Jurkat, Clone E6-1 (cell line): ENCODE data around the gene BCAS3.
A peak's percentile ranks its signal among the peaks of the same experiment; 100 is the strongest.
"Not testable (repeated sequence)": the region's sequence is repeated elsewhere in the genome, so short reads cannot be mapped to it uniquely, and the experiment has no call there.

Experiments
- DNase-seq: peaks from one replicate; pipeline ENCODE4 v3.0.0-alpha.2; 2011; ENCODE audit warnings: low read depth, low spot score
- H3K4me3 ChIP-seq: 2 replicates; pipeline ENCODE4 v1.5.1; 2011; ENCODE audit warnings: mild to moderate bottlenecking, low read length, control low read depth, moderate library complexity

The BCAS3 gene

DNA sequence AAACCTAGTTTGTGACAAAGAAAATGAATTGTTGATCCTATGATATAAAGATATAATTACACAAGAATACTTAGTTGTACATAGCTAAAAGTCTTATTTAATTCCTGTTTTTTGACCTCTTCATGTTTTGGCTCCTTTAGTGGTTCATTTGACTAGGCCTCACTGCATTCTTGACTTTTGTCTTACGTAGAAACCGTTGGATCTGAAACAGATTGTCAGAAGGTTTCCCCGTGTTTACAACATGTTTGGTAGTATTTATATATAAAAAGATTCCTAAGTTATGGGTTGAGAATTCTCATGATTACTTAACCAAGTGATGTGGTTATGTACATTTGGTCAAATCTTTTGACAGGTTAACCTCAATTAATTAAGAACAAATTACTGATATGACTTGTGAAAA is 162.8 kb downstream of the BCAS3 start:
- no peak for DNase-seq

DNA sequence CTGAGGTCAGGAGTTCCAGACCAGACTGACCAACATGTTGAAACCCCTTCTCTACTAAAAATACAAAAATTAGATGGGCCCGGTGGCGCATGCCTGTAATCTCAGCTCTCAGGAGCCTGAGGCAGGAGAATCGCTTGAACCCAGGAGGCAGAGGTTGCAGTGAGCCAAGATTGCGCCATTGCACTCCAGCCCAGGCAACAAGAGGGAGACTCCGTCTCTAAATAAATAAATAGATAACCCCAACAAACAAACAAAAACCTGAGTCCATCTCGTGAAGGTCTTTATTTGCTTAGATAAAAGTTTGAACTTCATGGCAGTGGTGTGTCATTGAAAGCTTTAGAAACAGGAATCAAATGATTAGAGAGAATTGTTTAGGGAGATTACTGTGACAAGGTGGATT is 167.4 kb downstream of the BCAS3 start:
- no peak overlapping the region for H3K4me3 ChIP-seq
- no peak for DNase-seq

More for the DNA sequence above, 162.8 kb downstream of the BCAS3 start:
- H3K4me3 ChIP-seq: no peak overlapping the region

DNA sequence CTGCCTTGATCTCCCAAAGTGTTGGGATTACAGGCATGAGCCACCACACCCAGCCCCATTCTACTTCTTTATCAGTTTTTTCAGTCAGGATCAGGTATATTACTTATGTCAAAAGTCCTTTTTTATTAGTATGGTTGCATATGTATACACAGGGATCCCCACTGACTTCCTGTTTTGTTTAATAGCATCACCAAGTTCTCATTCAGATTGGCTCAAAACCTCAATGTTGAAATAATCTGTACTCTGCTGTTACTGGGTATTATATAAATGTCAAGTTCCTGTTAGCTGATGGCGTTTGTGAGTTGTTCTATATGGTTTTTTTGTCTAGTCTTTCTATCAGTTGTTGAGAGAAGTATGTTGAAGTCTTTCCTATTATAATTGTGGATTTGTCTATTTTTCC is 168.5 kb downstream of the BCAS3 start:
- no peak overlapping the region for H3K4me3 ChIP-seq
- no peak for DNase-seq

DNA sequence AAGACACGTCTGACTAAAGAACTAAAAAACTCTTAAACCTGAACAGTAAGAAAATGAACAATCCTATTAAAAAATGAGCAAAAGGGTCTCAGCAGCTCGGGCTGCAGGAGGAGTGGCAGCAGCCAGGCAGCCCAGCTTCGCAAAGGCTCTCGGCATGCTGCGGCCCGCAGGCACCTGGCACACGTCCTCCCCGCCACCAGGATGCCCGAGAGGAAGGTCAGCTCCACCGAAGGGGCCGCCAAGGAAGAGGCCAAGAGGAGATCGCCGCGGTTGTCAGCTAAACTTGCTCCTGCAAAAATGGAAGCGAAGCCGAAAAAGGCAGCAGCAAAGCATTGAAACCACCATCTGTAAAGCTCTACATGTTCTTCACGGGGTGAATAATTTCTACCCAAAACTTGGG is 173.5 kb downstream of the BCAS3 start:
- no peak for DNase-seq

DNA sequence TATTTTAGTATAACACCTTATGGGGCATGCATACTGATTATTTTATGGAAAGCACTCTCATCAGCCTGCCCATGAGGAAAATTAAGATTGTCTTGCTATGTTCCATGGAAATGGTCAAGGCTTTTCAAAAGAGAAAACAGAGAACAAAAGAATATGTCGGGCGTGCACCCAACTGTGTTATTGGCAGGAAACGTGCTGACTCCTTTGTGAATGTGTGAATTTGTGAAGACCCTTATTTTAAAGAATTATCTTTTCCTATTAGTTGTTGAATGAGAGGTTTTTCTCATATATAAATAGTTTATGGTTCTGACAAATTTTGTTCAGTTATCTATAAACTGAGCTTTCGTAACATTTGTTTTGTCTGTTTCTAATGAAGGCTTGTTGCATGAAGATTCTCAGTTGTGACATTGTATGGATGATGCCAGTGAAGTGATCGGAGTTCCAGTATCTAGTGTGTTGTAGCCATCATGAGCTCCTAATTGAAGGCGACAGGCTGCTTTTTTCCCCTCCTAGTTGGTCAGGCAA is 180.0 kb downstream of the BCAS3 start:
- no peak for DNase-seq
- no peak overlapping the region for H3K4me3 ChIP-seq

More for the DNA sequence above, 173.5 kb downstream of the BCAS3 start:
- no peak overlapping the region for H3K4me3 ChIP-seq

DNA sequence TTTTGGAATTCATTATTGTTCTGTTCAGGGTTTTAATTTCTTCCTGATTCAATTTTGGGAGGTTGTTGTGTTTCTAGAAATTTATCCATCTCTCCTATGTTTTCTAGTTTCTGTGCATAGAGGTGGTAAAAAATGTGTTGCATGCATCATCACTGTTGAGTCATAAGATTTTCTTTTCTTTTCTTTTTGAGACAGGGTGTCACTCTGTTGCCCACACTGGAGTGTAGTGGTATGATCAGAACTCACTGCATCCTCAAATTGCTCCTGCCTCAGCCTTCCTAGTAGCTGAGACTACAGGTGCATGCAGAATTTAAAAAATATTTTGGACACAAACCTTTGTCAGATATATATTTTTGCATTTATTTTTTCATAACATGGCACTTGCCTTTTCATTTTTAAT is 184.8 kb downstream of the BCAS3 start:
- DNase-seq: no peak
- H3K4me3 ChIP-seq: no peak overlapping the region

DNA sequence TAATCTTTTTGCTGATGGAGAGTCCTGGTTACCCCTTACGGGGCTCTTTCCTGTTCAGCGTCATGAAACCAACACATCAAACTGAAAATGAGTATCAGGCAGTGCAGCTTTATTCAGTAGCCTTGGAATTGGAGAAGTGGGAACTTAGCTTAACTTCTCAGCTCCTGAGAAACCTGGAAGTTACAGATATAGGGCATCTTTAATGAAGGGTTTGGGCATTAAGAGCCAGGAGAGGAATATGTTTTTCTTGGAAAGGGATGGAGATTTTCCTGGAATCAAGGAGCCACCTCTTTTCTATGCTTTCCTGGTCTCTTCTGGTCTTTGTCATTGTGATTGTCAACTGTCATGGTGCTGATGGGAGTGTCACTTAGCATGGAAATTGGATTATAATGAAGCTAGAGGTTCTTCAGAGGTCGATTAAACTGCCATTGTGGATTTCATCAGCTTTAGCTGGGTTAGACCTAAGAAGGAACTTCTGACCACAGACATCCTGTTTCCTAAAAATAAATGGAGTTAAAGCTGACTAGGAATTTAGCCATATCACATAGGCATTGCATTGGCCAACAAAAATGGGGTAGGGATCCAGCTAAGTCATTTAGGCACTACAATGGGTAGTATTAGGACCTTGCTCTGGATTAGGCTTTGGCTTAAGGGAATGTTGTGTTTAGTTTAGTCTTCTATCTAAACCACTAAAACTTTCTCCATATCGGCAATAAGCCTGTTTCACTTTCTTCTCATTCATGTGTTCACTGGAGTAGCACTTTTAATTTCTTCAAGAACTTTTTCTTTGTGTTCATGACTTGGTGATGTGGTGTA is 186.4 kb downstream of the BCAS3 start:
- peak; percentile 16 for DNase-seq
- H3K4me3 ChIP-seq: no peak overlapping the region

DNA sequence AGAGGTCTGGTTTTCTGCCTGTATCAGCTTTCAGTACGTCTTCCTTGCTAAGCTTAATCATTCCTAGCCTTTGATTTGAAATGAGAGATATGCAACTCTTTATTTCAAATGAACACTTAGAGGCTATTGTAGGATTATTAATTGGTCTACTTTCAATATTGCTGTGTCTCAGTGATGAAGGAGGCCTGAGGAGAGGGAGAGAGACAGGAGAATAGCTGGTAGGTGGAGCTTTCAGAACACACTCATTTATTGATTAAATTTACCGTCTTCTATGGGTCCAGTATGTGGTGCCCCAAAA is 187.0 kb downstream of the BCAS3 start:
- DNase-seq: no peak
- H3K4me3 ChIP-seq: no peak overlapping the region

DNA sequence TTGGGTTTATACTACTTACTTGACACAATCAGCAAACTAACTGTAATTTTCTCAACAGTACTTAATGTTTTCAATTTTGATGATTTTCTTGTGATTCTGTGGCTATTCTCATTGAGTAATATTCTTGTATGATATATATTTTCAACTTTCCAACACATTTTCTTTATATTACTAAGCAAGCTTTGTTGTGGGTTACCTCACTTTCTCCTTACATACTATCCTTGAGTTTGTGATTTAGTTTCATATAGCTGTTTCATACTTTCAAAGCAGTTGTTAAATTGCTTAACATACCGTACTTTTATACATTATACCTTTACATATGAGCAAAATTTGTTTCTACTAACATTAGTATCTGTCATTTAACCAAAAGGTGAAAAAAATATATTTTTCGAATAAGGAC is 197.1 kb downstream of the BCAS3 start:
- H3K4me3 ChIP-seq: no peak overlapping the region
- DNase-seq: no peak

DNA sequence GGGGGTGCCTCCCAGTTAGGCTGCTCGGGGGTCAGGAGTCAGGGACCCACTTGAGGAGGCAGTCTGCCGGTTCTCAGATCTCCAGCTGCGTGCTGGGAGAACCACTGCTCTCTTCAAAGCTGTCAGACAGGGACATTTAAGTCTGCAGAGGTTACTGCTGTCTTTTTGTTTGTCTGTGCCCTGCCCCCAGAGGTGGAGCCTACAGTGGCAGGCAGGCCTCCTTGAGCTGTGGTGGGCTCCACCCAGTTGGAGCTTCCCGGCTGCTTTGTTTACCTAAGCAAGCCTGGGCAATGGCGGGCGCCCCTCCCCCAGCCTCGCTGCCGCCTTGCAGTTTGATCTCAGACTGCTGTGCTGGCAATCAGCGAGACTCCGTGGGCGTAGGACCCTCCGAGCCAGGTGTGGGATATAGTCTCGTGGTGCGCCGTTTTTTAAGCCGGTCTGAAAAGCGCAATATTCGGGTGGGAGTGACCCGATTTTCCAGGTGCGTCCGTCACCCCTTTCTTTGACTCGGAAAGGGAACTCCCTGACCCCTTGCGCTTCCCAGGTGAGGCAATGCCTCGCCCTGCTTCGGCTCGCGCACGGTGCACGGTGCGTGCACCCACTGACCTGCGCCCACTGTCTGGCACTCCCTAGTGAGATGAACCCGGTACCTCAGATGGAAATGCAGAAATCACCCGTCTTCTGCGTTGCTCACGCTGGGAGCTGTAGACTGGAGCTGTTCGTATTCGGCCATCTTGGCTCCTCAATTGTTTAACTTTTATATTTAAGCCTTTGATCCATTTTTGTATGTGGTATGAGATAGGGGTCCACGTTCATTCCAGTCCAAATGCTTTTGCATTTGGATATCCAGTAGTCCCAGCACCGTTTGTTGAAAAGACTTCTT is 209.3 kb downstream of the BCAS3 start:
- DNase-seq: not testable (repeated sequence)

DNA sequence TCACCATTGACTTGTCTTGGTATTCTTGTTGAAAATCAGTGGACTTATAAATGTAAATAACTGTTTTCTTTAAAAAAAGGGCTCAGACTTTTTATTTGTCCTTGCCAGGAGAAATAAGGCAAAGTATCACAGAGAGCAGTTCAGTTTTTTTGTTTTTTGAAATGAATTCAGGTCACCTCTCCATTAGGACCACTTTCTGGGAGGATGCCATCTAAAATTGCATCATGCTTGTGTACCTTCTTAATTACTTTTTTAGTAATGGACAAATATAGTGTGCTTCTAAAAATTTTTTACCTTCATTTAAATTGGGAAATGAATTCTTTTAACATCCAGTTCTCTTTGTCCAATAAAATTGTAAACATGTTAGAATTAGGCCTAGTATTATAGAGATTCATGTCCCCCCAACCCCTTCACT is 210.0 kb downstream of the BCAS3 start:
- H3K4me3 ChIP-seq: no peak overlapping the region
- no peak for DNase-seq

More for the DNA sequence above, 209.3 kb downstream of the BCAS3 start:
- H3K4me3 ChIP-seq: not testable (repeated sequence)

DNA sequence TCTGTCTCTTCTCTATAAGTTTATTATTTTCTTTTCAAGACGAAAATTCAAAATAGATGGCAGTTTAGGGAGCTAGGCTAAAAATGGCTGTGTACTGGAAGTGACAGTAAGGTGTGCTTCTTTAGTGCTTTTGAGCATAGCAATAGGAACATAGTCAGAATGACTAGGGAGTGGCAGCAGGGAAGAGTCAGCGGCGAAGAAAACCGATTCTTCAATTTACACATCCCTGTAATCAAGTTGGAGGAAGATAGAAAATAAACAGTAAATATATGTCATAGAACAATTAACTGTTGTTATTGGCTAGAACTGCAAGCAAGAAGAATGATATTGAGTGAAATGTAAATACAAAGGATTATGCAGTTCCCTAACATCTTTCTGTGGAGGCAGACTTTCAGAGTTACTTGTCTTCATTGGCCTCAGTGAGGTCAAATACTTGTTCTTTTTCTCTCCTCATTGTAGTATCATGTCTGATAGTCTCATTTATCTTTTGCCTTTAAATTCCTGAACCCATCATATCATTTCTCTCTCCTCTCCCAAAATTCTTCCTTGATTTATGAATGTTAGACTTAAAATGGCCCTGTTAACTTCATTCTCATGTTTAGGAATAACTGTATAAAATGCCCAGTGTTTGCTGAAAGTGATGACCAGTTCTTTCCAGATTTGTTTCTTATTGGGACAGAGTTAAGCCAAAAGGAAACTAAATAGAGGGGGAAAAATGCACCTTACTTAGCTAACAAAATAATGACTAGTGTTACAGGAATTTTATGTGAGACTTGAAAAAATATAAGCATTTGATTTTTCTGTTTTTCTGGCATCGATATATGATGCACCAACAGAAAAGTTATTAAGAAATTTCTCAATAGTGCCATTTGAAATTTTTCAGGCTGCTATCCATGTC is 211.4 kb downstream of the BCAS3 start:
- no peak for DNase-seq

DNA sequence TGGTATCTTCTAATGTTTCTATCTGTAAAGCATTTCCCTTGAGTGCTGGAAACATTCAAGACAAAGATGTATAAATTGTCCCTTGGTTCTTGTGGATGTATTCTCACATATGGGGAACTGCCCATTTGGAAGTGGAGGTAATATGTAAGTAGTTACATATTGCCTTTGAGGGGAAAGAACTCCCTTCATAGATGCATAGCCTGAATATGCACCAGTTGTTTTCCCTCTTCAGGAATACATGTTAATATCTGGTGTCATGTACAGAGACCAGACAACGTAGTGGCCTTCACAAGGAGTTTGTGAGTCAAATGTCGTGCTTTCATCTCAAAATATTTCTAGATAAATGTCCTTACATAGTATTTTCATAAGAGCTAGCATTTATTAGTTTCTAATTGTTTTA is 213.5 kb downstream of the BCAS3 start:
- DNase-seq: no peak
- no peak overlapping the region for H3K4me3 ChIP-seq

More for the DNA sequence above, 211.4 kb downstream of the BCAS3 start:
- no peak overlapping the region for H3K4me3 ChIP-seq

DNA sequence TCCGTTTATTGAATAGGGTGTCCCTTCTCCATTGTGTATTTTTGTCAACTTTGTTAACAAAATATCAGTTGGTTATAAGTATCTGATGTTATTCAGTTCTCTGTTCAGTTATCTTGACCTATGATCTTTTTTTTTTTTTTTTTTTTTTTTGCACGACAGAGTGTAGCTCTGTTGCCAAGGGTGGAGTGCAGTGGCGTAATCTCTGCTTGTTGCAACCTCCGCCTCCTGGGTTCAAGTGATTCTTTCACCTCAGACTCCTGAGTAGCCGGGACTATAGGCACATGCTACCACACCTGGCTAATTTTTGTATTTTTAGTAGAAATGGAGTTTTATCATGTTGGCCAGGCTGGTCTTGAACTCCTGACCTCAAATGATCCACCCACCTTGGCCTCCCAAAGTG is 215.8 kb downstream of the BCAS3 start:
- no peak for DNase-seq
- no peak overlapping the region for H3K4me3 ChIP-seq

DNA sequence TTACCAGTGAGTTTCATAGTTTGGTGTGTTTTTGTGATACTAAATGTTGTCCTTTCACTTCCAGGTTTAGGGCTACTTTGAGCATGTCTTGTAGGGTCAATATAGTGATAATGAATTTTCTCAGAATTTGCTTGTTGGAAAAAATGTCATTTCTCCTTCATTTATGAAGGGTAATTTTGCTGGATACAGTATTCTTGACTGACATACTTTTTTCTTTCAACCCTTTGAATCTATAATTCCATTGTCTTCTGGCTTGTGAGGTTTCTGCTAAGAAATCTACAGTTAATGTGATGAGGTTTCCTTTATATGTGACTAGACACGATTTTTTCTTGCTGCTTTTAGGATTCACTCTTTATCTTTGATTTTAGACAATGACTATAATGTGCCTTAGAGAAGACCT is 219.3 kb downstream of the BCAS3 start:
- no peak overlapping the region for H3K4me3 ChIP-seq
- no peak for DNase-seq

DNA sequence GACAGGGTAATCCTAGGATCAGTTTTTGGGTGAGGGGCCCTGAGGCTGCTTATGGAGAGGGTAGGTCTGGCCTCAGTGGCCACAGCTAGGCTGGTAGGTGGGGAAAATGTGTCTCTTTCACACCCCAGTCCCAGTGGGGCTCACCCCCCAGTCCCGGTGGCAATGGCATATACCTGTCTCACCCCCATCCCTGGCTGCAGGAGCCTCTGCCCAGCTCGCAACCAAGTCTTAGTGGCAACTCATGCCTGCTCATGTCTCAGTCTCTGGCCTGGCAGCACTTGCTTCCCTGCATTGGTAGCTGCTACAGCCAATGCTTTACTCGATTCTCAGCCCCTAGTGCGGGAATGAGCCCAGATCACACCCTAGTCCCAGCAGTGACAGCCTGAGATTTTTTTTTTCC is 221.5 kb downstream of the BCAS3 start:
- H3K4me3 ChIP-seq: no peak overlapping the region
- no peak for DNase-seq

DNA sequence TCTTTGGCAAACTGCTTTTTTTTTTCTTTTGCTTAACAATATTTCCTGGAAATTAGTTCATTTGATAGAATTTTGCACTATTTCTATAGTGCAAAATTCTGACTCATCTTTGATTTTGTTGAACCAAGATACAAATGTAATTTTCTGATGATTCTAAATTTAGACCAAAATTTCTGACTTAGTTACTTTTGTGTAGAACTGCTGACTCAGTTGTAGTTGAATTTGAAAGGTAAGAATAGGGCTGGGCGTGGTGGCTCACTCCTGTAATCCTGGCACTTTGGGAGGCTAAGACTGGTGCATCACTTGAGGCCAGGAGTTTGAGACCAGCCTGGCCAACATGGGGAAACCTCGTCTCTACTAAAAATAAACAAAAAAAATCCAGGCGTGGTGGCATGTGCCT is 223.0 kb downstream of the BCAS3 start:
- no peak overlapping the region for H3K4me3 ChIP-seq
- no peak for DNase-seq

DNA sequence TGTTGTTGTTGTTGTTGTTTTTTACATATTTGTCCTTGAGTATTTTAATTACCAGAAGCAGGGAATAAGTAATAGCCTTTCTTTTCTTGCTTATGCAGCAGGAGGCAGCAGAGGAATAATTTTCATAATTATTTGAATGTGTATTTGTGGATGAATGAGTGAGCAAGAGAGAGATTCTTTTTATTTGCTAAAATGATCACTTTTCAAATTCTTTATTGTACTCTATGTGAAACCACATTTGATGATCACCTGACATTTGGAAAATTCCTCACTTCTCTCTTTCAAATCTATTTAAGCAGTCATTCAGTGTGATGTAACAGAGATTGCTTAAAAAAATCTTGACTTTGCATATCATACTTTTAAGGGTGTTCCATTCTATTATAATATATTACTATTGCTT is 223.6 kb downstream of the BCAS3 start:
- H3K4me3 ChIP-seq: no peak overlapping the region
- no peak for DNase-seq

DNA sequence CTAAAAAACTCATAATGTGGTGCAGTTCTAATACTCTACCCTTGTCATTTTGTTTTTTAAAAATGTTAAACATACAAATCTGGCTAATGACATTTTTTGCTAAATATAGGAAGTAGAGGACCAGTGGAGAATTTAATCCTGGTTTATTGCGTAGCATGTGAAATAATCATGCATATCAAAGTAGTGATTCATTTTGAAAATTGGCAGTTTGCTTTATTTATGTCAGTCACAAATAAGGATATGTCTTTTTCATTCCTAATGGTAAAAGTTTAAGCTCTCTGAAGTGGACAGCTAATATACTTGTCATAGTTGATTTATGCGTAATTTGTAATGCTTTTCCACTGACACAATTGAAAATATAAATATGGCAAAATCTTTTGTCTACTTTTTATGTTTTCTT is 224.2 kb downstream of the BCAS3 start:
- no peak for DNase-seq
- no peak overlapping the region for H3K4me3 ChIP-seq
